T1000 (cell line): Measurements from ENCODE around the gene MEIKIN.

Source experiments
- DNase-seq: peaks from one replicate; lab custom pipeline; 2025; ENCODE audit warnings: mixed read lengths; lab: John Stamatoyannopoulos, UW

MEIKIN gene

GRCh38 chr5:131769336-131769735 lies 176.1 kb downstream of the MEIKIN start:
- DNase-seq, result no peak

DNA sequence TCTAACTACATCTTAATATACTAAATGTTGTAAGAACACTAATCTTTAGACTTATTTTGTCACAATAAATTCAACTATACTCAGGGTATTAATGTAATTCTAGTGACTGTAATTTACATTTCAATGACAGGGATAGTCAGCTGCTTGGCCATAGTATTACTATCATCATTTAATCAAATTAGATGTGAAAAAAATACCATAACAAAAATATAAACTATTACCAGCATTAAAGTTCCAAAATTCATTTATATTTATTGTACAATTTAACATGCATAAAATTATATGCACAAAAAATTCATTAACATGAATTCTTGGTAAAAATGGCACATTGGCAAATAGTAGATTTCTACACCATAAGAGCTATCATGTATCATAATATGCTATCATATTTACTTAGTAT lies 177.6 kb downstream of the MEIKIN start:
- DNase-seq, result no peak

DNA sequence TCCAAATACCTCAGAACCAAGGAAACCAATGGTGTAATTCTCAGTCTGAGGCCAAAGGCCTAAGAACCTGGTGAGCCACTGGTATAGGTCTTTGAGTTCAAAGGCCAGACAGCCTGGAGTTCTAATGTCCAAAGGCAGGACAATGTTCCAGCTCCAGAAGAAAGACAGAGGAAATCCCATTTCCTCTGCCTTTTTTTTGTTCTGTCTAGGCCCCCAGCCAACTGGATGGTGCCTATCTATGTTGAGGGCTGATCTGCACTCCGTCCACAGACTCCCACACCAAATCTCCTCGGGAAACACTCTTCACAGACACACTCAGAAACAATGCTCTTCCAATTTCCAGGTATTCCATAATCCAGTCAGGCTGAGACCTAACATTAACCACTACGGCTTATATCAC lies 178.8 kb downstream of the MEIKIN start:
- no peak for DNase-seq

DNA sequence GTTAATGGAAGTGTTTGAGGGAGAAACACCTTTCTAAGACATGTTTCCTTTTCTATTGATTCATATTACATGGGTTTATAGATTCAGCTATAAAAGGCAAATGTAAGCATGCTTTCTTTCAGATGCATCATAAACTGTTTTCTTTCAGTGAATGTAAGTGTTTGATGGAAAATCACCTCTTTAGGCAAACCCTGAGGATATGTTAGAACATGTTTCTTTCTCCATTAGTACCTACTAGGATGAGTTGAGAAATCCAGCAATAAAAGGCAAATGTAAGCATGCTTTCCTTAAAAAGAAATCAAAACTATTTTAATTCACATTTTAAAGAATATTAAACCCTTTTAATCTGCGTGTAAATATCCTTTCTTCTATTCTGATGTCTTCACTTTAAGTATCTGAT lies 180.2 kb downstream of the MEIKIN start:
- no peak for DNase-seq

GRCh38 chr5:131763968-131764367 lies 181.5 kb downstream of the MEIKIN start:
- no peak for DNase-seq

GRCh38 chr5:131760793-131761192 lies 184.7 kb downstream of the MEIKIN start:
- no peak for DNase-seq

DNA sequence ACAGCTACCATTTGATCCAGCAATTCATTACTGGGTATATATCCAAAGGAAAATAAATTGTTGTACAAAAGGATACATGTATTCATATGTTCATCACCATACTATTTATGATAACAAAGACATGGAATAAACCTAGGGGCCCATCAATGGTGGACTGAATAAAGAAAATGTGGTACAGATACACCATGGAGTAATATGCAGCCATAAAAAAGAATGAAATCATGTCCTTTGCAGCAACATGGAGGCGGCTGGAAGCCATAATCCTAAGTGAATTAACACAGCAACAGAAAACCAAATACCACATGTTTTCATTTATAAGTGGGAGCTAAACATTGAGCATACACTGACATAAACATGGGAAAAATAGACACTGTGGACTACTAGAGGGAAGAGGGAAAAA lies 185.8 kb downstream of the MEIKIN start:
- no peak for DNase-seq

GRCh38 chr5:131758520-131758900 lies 187.0 kb downstream of the MEIKIN start:
- DNase-seq, result no peak

GRCh38 chr5:131757830-131758519 lies 187.5 kb downstream of the MEIKIN start:
- DNase-seq, result no peak
